Stimulated activated CD4-positive, alpha-beta T cell treated with anti-CD3 and anti-CD28 coated beads, Interleukin-4, amount 100 ng/mL, for 4 hours (primary cell): ENCODE data around the gene CTSE.

Experiments used
- DNase-seq, 2 experiments: peaks; one replicate each; pipeline ENCODE4 v3.0.0-alpha.2; 2020

Gene CTSE

GRCh38 chr1:205967554-205968335, 56.0 kb downstream of the CTSE start:
- no peak for DNase-seq

GRCh38 chr1:205965036-205965884, 58.4 kb downstream of the CTSE start:
- DNase-seq: no peak

- DNase-seq: no peak
These were observed 60.1 kb downstream of the CTSE start for GRCh38 chr1:205963352-205964155.

GRCh38 chr1:205962821-205963221, 60.9 kb downstream of the CTSE start:
- DNase-seq: no peak

- DNase-seq: no peak
These were observed 61.5 kb downstream of the CTSE start for GRCh38 chr1:205961991-205962820.

- no peak for DNase-seq
These were observed 62.3 kb downstream of the CTSE start for GRCh38 chr1:205961405-205961804.

- no peak for DNase-seq
These were observed 63.9 kb downstream of the CTSE start for GRCh38 chr1:205959789-205960188.
